Astrocyte of the spinal cord (primary cell): ENCODE data around the gene IGF2BP3.

Experiments used
- DNase-seq: peaks from one replicate; pipeline ENCODE4 v3.0.0; 2011; ENCODE audit warnings: low read depth, low spot score
- H3K4me3 ChIP-seq: 2 replicates; pipeline ENCODE4 v1.5.1; 2011; ENCODE audit warnings: low read depth, mild to moderate bottlenecking, low read length, moderate library complexity
- CTCF ChIP-seq: IDR thresholded peaks from 2 replicates; pipeline ENCODE4 v1.5.1; 2012; ENCODE audit warnings: low read depth, mild to moderate bottlenecking, low read length, inconsistent platforms
- in situ Hi-C: cut with HindIII; loops from 2 replicates; pipeline ENCODE4 v1.10.0; 2017; ENCODE audit warnings: low sequenced_read_pairs

Gene IGF2BP3

GRCh38 chr7:23487670-23488069, 17.4 kb upstream of the IGF2BP3 start:
- H3K4me3 ChIP-seq = no peak overlapping the region
- in situ Hi-C loops = no loop called here
- no peak for DNase-seq
- no peak for TF ChIP-seq CTCF

GRCh38 chr7:23486002-23486773, 15.9 kb upstream of the IGF2BP3 start:
- H3K4me3 ChIP-seq = no peak overlapping the region
- TF ChIP-seq CTCF = no peak
- DNase-seq = no peak
- in situ Hi-C loops = no loop called here

- no peak overlapping the region for H3K4me3 ChIP-seq
- in situ Hi-C loops = no loop called here
- TF ChIP-seq CTCF = no peak
- no peak for DNase-seq
Observed at GRCh38 chr7:23482686-23483085, 12.4 kb upstream of the IGF2BP3 start.

GRCh38 chr7:23477962-23478866, 7.9 kb upstream of the IGF2BP3 start:
- no peak for TF ChIP-seq CTCF
- H3K4me3 ChIP-seq = no peak overlapping the region
- no peak for DNase-seq
- in situ Hi-C loops = no loop called here

- in situ Hi-C loops = no loop called here
- no peak overlapping the region for H3K4me3 ChIP-seq
- no peak for TF ChIP-seq CTCF
- no peak for DNase-seq
Observed at GRCh38 chr7:23477157-23477499, 6.8 kb upstream of the IGF2BP3 start.

GRCh38 chr7:23476286-23477156, 6.2 kb upstream of the IGF2BP3 start:
- no peak for DNase-seq
- no peak overlapping the region for H3K4me3 ChIP-seq
- no peak for TF ChIP-seq CTCF
- in situ Hi-C loops = no loop called here
